ENCODE data around the gene SLC22A23.

Gene SLC22A23

GRCh38 chr6:3329393-3330051 lies 127.3 kb downstream of the SLC22A23 start:
- DNase-seq = no peak

GRCh38 chr6:3328796-3329195 lies 128.1 kb downstream of the SLC22A23 start:
- no peak for DNase-seq

- DNase-seq = no peak
These were observed 128.7 kb downstream of the SLC22A23 start for GRCh38 chr6:3328145-3328544.

- no peak for DNase-seq
These were observed 129.4 kb downstream of the SLC22A23 start for GRCh38 chr6:3327403-3327802.

- DNase-seq = no peak
These were observed 129.9 kb downstream of the SLC22A23 start for GRCh38 chr6:3326981-3327380.

- no peak for DNase-seq
These were observed 130.5 kb downstream of the SLC22A23 start for GRCh38 chr6:3326184-3326971.

- DNase-seq = no peak
These were observed 131.6 kb downstream of the SLC22A23 start for GRCh38 chr6:3325210-3325609.

GRCh38 chr6:3324262-3324942 lies 132.4 kb downstream of the SLC22A23 start:
- no peak for DNase-seq

- no peak for DNase-seq
These were observed 133.1 kb downstream of the SLC22A23 start for GRCh38 chr6:3323696-3324261.

- DNase-seq = no peak
These were observed 133.7 kb downstream of the SLC22A23 start for GRCh38 chr6:3323148-3323547.

- no peak for DNase-seq
These were observed 134.4 kb downstream of the SLC22A23 start for GRCh38 chr6:3322366-3322890.

GRCh38 chr6:3321875-3322274 lies 135.0 kb downstream of the SLC22A23 start:
- DNase-seq = no peak

GRCh38 chr6:3321042-3321441 lies 135.8 kb downstream of the SLC22A23 start:
- no peak for DNase-seq

GRCh38 chr6:3320238-3320811 lies 136.5 kb downstream of the SLC22A23 start:
- no peak for DNase-seq

GRCh38 chr6:3319610-3320200 lies 137.1 kb downstream of the SLC22A23 start:
- DNase-seq = no peak

- DNase-seq = no peak
These were observed 137.9 kb downstream of the SLC22A23 start for GRCh38 chr6:3318821-3319540.

GRCh38 chr6:3318226-3318625 lies 138.6 kb downstream of the SLC22A23 start:
- no peak for DNase-seq

GRCh38 chr6:3317741-3318211 lies 139.1 kb downstream of the SLC22A23 start:
- no peak for DNase-seq

GRCh38 chr6:3316818-3317217 lies 140.0 kb downstream of the SLC22A23 start:
- no peak for DNase-seq

GRCh38 chr6:3316331-3316730 lies 140.5 kb downstream of the SLC22A23 start:
- DNase-seq = no peak

- DNase-seq = no peak
These were observed 141.0 kb downstream of the SLC22A23 start for GRCh38 chr6:3315841-3316240.

Data from NCI-H1930 (cell line).